NCI-H1092 (cell line): ENCODE results near the gene NHS.
A peak's percentile ranks its signal among the peaks of the same experiment; 100 is the strongest.

Experiments used
- DNase-seq: peaks from one replicate; lab custom pipeline; 2025; lab: John Stamatoyannopoulos, UW

Gene NHS

DNA sequence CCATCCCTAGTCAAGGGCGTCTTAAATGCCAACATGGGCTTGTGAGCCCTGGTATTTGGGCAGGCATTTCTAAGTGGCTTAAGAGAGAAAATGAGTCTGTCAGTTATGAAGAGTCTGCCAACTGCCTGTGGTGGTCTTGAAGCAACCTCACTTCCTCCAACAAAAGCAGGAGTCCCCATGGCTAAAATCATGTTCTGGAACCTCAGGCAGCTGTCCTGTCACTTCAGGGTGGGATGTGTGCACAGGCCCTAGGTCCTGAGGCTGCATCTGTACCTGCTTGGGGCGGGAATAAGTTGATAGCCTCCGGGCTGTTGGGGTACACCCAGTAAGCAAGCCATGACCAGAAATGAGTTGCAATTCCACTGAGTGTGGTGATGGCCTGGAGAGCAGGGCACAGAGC, 247.3 kb downstream of the NHS start:
- no peak for DNase-seq

DNA sequence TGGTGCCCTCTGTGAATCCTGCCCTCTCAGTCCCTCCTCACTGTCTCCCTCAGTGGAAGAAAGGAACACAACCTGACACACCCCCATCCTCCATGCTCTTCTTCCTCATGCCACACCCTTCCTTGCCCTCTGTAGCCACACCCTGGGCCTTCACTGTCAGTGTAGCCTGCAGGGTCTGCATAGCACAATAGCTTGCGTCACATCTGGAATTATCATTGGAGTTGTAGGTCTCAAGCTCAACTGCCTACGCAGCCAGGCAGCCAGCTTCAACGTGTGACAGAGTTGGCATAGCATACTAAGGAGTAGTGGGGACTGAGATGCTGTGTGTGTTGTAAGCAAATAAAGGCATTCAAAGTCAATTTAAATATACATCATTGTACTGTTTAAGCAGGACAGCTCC, 248.8 kb downstream of the NHS start:
- DNase-seq, result no peak

DNA sequence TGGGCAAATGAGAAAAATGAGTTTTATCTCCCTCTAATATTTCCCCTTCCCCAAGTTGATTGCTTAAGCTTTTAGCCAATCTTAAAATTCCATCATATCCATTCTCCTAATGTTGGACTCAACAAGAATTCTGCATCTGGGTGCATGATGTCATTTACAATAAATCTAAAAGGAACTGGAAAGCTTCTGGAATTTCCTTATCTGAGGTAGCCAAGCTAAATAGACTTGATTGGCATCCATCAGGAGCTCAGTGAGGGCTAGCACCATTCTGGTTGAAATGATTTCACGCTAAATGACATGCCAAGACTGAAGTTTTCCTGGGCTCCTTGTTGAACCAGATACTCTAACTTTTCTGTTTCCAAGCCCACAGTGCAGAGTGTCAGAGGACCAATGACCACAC, 252.0 kb downstream of the NHS start:
- no peak for DNase-seq

DNA sequence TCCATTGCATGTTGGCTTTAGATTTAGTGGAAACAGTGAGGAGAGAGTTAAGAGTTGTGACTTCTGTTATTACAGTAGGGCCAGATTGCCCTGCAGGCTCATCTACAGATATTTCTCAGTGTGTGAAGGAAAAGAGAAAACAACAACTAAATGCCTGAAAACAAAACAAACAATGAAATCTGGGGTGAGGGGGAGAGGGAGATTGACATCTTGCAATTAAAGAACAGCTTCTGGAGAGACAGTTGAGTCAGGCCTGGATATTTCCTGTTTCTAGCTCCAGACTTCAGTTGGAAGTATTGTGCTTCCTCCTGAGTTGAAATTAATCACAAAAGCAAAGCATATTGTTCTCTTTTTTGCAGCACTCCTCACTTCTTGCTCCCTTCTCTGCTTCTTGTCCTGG, 254.0 kb downstream of the NHS start:
- no peak for DNase-seq

DNA sequence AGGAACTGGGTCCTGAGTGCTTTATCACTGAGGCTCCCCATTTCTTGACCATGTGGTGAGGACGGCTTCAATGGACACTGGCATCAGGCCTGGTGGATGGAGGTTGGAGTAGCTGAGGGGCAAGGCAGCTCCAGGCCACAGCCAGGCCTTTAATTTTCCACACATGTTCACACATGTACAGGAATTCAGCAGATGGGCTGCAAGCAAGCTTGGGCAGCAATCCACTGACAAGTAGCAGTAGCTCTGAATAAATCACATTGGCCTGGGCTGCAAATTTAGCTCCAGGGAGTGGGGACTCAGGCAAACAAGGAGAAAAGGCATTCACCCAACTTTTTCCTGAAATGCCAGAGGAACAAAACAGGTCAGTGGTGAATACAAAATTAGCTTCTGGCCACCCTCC, 254.5 kb downstream of the NHS start:
- no peak for DNase-seq

- no peak for DNase-seq
Observed at GRCh38 chrX:17631647-17632046, 256.6 kb downstream of the NHS start.

- DNase-seq, result no peak
Observed at GRCh38 chrX:17632942-17633341, 257.9 kb downstream of the NHS start.

DNA sequence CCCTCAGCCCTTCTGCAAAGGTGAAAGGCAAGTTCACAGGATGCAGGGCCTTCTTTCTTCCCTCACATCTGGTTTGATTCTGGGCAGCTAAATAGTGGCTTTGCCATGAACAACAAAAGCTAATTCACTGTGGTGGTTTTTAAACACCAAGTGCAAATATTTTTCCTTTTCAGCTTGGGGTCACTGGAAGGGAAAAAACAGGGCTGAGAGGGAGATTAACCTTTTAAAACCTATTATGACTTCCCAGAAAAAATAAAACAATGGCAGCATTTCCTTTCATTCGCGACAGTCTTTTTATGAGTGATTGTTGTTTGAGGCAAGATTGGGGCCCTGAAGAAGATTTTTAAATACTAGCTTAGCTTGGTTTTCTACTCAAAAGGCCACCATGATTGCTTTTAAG, 258.5 kb downstream of the NHS start:
- no peak for DNase-seq

DNA sequence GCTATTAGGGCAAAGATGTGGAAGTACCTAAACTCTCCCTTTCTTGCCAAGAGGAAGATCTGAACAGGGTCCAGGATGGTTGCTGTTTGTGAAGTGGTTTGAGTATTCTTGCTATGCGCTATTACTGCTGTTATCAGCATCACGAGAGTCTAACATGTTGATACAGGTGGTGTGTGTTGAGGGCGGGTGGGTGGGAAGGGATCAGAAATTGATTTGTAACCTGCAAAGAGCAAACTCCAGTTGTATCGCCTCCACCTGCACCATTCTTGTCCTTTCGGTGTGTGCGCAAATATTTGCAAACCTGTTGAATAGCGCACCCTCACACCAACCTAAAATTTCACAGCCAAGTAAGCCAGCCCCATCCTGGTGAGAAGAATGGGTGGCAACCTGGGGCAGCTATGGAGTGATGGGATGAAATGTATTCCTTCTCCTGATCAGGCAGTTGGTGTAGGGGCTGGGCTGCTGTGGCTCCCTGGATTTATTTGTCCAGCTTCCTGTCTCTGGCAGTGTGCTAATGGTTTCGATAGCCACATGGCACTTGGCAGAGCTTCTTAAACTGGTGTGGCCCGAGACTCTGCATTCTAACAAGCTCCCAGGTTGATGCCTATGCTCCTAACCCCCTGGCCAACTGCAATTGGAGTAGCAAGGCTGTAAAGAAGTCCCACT, 259.7 kb downstream of the NHS start:
- peak; percentile 62 for DNase-seq

- DNase-seq, result peak; percentile 64
Observed at GRCh38 chrX:17635231-17635630, 260.2 kb downstream of the NHS start.

DNA sequence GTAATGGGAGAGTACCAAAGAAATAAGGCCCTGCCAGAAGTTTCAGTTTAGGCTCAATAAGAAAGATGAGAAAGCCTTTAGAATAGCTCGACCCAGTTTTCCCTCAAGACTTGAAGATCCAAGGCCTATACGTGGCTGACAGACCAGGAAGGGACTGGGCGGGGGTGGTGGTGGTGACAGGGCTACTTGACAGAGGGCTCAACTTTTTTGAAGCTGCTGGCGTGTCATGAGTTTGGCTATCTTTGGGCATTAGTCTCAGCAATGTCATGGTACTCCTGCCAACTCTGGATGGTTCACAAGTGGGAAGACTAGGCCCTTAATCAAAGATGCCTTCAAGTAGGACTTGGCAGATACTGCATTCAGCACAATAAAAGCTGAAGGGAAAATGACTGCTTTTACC, 262.2 kb downstream of the NHS start:
- no peak for DNase-seq

DNA sequence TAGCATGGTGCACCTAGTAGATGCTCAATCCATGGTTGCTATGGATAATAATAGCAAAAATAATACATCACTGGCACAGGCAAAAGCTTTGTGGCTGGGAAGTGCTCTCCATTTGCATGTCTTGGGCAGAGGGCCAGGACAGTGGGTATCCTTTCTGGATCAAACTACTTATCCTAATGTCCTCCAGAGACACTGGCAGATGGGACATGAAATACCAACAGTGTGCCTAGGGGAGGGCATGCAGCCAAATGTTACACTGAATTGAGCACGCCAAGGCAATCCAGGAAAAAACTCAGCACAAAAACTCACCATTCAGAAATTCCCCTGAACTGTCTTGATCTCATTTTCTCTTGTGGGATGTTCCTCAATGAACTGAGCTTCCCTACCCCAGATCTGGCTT, 263.7 kb downstream of the NHS start:
- DNase-seq, result no peak

GRCh38 chrX:17642891-17643290, 267.9 kb downstream of the NHS start:
- DNase-seq, result no peak

- no peak for DNase-seq
Observed at GRCh38 chrX:17643528-17643927, 268.5 kb downstream of the NHS start.

GRCh38 chrX:17644001-17644400, 269.0 kb downstream of the NHS start:
- no peak for DNase-seq

- no peak for DNase-seq
Observed at GRCh38 chrX:17654116-17654515, 279.1 kb downstream of the NHS start.

DNA sequence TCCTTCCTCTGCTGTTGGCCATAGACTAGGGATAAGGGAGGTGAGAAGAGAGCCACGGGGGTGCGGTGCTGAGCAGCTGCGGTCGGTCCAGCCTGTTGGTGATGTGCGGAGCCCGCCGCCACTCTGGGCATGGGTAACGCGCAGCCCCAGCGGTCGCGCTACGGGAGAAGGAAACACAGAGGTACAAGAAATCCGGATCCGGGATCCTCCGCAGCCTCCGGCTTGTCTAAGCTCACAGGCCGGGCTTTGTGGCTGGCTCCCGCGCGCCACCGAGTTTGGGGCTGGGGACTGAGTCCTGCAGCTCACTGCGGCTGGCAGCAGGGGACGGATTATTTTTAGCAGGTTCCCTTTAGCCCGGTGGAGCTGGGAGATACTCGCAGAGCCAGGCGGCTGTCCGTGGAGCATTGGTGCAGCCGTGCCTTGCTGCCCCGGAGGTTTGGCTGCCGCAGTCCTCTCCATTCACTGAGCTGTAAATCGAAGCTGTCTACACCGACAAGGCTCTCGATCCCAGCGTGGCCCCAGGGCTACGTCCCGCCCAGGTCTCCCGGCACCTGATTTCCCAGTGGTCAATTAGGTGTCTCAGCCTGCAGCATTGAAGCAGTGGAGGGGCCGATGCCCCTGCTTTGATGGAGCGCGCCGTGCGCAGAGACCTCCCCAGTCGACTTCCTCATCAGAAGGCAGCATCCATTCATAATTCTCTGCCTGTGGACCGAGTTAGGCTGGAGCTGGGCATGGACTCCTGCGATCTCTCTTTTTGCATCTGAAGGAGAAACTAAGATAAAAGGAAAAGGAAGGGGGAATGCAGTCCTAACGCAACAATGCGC, 280.4 kb downstream of the NHS start:
- DNase-seq, result no peak

DNA sequence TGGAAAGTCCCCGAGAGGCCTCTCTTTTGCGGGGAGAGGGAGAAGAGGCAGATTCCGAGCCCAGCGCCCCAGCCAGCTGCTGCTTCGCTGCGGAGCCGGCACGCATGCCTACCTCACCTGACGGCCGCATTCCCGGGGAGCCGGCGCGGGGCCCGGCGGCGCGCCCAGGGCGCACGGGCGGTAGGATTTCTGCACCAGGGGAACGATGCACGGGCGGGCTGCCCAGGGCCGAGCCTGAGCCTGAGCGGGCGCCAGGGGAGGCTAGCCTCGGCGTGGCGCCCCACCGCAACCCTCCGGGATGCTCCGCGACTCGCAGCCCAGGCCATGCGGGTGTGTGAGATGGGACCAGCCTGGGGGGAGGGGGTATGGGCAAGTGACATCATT, 281.0 kb downstream of the NHS start:
- no peak for DNase-seq

GRCh38 chrX:17656556-17656955, 281.6 kb downstream of the NHS start:
- DNase-seq, result no peak

- DNase-seq, result no peak
Observed at GRCh38 chrX:17662391-17662790, 287.4 kb downstream of the NHS start.

DNA sequence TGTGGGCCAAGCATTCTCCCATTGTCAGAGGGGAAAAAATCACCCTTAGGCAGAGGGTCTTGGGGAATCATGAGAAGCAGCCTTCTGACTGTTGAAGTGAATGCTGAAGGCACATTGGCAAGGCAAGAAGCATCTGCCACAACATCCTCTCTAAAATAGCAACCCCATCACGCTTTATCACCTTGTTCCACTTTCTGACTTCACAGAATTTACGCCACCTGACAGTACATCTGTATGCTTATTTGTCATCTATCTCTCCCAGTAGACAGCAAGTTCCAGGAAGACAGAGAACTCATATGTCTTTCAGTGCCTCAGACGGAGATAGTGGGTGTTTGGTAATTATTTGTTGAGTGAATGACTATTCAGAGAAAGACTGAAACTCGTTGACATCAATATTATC, 293.9 kb downstream of the NHS start:
- DNase-seq, result no peak

- DNase-seq, result no peak
Observed at GRCh38 chrX:17669458-17669857, 294.5 kb downstream of the NHS start.

DNA sequence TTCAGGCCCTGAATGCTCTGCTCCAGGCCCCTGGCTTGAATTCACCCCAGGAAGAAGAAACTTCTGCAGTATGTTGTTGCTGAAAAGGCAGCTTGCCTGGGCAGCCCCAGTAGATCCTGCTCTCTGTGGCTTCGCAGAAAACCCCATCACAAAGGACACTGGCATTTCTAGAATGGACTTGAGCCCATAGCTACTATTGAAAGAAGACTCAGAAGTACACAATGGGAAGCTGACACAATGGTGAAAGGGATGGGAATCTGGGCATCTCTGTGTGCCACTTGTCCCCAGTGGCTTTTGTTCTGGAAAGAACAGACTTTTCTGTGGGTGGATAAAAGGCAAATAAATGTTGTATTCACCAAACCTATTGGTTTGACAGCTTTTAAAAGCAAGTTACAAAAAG, 294.9 kb downstream of the NHS start:
- no peak for DNase-seq

DNA sequence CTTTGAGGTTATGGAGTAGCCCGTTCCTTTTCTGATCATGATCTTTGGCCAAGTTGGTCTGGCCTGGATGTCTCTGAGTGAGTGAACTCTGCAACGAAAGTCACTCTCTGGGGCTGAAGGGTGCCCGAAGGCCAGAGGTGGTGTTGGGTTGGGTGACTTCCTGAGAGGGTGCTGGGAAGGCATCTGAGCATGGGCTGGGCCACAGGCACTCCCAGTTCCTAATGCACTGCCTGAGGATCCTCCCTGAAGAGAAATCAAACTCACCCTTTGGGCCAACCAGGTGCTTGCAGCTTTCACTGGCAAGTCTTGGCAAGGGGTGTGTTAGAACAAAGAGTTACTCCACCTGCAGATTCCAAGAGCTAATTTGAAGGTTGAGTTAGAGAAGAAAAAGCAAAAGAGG, 295.9 kb downstream of the NHS start:
- no peak for DNase-seq
